ENCODE results near the gene GRIA4.

- no peak for TF ChIP-seq CTCF (IDR thresholded peaks at IDR 0.05; ENCODE audit: insufficient read depth, low read length)
- TF ChIP-seq REST (IDR thresholded peaks at IDR 0.05; ENCODE audit: insufficient replicate concordance, low read depth), result no peak
- TF ChIP-seq SPI1 (IDR thresholded peaks at IDR 0.05; ENCODE audit: borderline replicate concordance, low read depth), result no peak
- TF ChIP-seq POLR2AphosphoS5 (IDR thresholded peaks at IDR 0.05; ENCODE audit: low read depth), result no peak
- no peak for TF ChIP-seq GABPA (IDR thresholded peaks at IDR 0.05; ENCODE audit: low read depth)
These were observed 110.2 kb downstream of the GRIA4 start for GRCh38 chr11:105720096-105720495.

All from HL-60 (cell line).